Measurements from ENCODE around the gene EBLN2.

Gene EBLN2

GRCh38 chr3:73061416-73061815 is at the start of gene EBLN2:
Gene EBLN2, plus strand, starts transcription at chr3:73061659. Its CDS starts 423 bp downstream, at chr3:73062082.
- no peak for DNase-seq (ENCODE audit: low read depth, low spot score)

GRCh38 chr3:73018298-73018697 is 43.2 kb upstream of the EBLN2 start:
- DNase-seq (ENCODE audit: low read depth, low spot score): no peak

- DNase-seq (ENCODE audit: low read depth, low spot score): no peak
These were observed 42.5 kb upstream of the EBLN2 start for GRCh38 chr3:73018790-73019441.

- DNase-seq (ENCODE audit: low read depth, low spot score): no peak
These were observed 40.1 kb upstream of the EBLN2 start for GRCh38 chr3:73021301-73021835.

- DNase-seq (ENCODE audit: low read depth, low spot score): no peak
These were observed 36.6 kb upstream of the EBLN2 start for GRCh38 chr3:73024836-73025235.

GRCh38 chr3:73026111-73026759 is 35.2 kb upstream of the EBLN2 start:
- no peak for DNase-seq (ENCODE audit: low read depth, low spot score)

GRCh38 chr3:73026760-73027113 is 34.7 kb upstream of the EBLN2 start:
- no peak for DNase-seq (ENCODE audit: low read depth, low spot score)

GRCh38 chr3:73028803-73029202 is 32.7 kb upstream of the EBLN2 start:
- DNase-seq (ENCODE audit: low read depth, low spot score): no peak

- DNase-seq (ENCODE audit: low read depth, low spot score): no peak
These were observed 32.1 kb upstream of the EBLN2 start for GRCh38 chr3:73029321-73029796.

GRCh38 chr3:73030073-73030597 is 31.3 kb upstream of the EBLN2 start:
- DNase-seq (ENCODE audit: low read depth, low spot score): no peak

GRCh38 chr3:73031573-73032103 is 29.8 kb upstream of the EBLN2 start:
- no peak for DNase-seq (ENCODE audit: low read depth, low spot score)

- DNase-seq (ENCODE audit: low read depth, low spot score): no peak
These were observed 24.5 kb upstream of the EBLN2 start for GRCh38 chr3:73036694-73037591.

GRCh38 chr3:73041537-73041936 is 19.9 kb upstream of the EBLN2 start:
- DNase-seq (ENCODE audit: low read depth, low spot score): no peak

GRCh38 chr3:73043414-73043813 is 18.0 kb upstream of the EBLN2 start:
- no peak for DNase-seq (ENCODE audit: low read depth, low spot score)

GRCh38 chr3:73045391-73045790 is 16.1 kb upstream of the EBLN2 start:
- no peak for DNase-seq (ENCODE audit: low read depth, low spot score)

GRCh38 chr3:73046195-73046594 is 15.3 kb upstream of the EBLN2 start:
- DNase-seq (ENCODE audit: low read depth, low spot score): no peak

GRCh38 chr3:73049319-73049718 is 12.1 kb upstream of the EBLN2 start:
- no peak for DNase-seq (ENCODE audit: low read depth, low spot score)

- no peak for DNase-seq (ENCODE audit: low read depth, low spot score)
These were observed 8.6 kb upstream of the EBLN2 start for GRCh38 chr3:73052857-73053256.

- no peak for DNase-seq (ENCODE audit: low read depth, low spot score)
These were observed 5.9 kb upstream of the EBLN2 start for GRCh38 chr3:73055583-73055982.

- no peak for DNase-seq (ENCODE audit: low read depth, low spot score)
These were observed 5.2 kb upstream of the EBLN2 start for GRCh38 chr3:73056014-73056844.

- no peak for DNase-seq (ENCODE audit: low read depth, low spot score)
These were observed 4.7 kb upstream of the EBLN2 start for GRCh38 chr3:73056845-73057150.
